Measurements from ENCODE around the gene PPM1H.

GRCh38 chr12:62913380-62913779 is 21.6 kb downstream of the PPM1H start:
- TF ChIP-seq CTCF (conservative IDR thresholded peaks at IDR 0.05; ENCODE audit: low read length) (no peak), EZH2phosphoT487 (IDR thresholded peaks at IDR 0.05; ENCODE audit: borderline replicate concordance) (no peak)

Measured in Loucy (cell line).